SK-N-SH (cell line): ENCODE results near the gene ATXN7L2.

Experiments
- CHD2 ChIP-seq: fragments of 150-350 bp; IDR thresholded peaks from 2 replicates; pipeline ENCODE4 v1.6.1; 2018; ENCODE audit warnings: low read length; ENCODE audit not compliant: partially characterized antibody
- EP300 ChIP-seq, 2 experiments: IDR thresholded peaks; 2 replicates each; pipeline versions ENCODE4 v1.4.0 to v1.6.1; 2012; ENCODE audit warnings: borderline replicate concordance in 1 of 2, low read depth in 1 of 2, low read length in 1 of 2
- FOXM1 ChIP-seq: IDR thresholded peaks from 2 replicates; pipeline ENCODE4 v1.4.0; 2012; ENCODE audit warnings: low read depth, mild to moderate bottlenecking
- GATA2 ChIP-seq: sonication (generic); formaldehyde crosslinking; IDR thresholded peaks from 2 replicates; pipeline ENCODE4 v1.5.0; 2020; ENCODE audit warnings: mild to moderate bottlenecking, missing genetic modification reagents
- MXI1 ChIP-seq: IDR thresholded peaks from 2 replicates; pipeline ENCODE4 v1.6.1; 2012; ENCODE audit warnings: mild to moderate bottlenecking, low read depth, low read length, improper control_type of control experiment
- NFIC ChIP-seq: IDR thresholded peaks from 2 replicates; pipeline ENCODE4 v1.4.0; 2012; ENCODE audit warnings: borderline replicate concordance
- POLR2AphosphoS5 ChIP-seq: IDR thresholded peaks from 2 replicates; pipeline ENCODE4 v1.6.1; 2012; ENCODE audit warnings: low read depth, low read length
- SMC3 ChIP-seq: IDR thresholded peaks from 2 replicates; pipeline ENCODE4 v1.6.1; 2012; ENCODE audit warnings: low read depth, low read length, improper control_type of control experiment
- TAF1 ChIP-seq: IDR thresholded peaks from 2 replicates; pipeline ENCODE4 v1.6.1; 2012; ENCODE audit warnings: low read depth, mild to moderate bottlenecking, low read length, moderate library complexity, borderline replicate concordance
- TF ChIP-seq, protein P1 (sequence below): fragments of 200-600 bp; sonication (generic); IDR thresholded peaks from 2 replicates; pipeline ENCODE4 v1.6.1; 2017; ENCODE audit warnings: antibody characterized with exemption, mild to moderate bottlenecking, moderate library complexity

GRCh38 chr1:109488201-109488600 is 4.5 kb downstream of the ATXN7L2 start:
- TF ChIP-seq POLR2AphosphoS5 (no peak), FOXM1 (no peak), TAF1 (no peak), MXI1 (no peak), EP300 (IDR thresholded peaks at IDR 0.05; ENCODE audit: borderline replicate concordance in 1 of 2, low read depth in 1 of 2, low read length in 1 of 2) (no peak), GATA2 (no peak), SMC3 (no peak), NFIC (no peak), CHD2 (no peak)
- TF ChIP-seq, protein P1, sequence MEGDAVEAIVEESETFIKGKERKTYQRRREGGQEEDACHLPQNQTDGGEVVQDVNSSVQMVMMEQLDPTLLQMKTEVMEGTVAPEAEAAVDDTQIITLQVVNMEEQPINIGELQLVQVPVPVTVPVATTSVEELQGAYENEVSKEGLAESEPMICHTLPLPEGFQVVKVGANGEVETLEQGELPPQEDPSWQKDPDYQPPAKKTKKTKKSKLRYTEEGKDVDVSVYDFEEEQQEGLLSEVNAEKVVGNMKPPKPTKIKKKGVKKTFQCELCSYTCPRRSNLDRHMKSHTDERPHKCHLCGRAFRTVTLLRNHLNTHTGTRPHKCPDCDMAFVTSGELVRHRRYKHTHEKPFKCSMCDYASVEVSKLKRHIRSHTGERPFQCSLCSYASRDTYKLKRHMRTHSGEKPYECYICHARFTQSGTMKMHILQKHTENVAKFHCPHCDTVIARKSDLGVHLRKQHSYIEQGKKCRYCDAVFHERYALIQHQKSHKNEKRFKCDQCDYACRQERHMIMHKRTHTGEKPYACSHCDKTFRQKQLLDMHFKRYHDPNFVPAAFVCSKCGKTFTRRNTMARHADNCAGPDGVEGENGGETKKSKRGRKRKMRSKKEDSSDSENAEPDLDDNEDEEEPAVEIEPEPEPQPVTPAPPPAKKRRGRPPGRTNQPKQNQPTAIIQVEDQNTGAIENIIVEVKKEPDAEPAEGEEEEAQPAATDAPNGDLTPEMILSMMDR: 0 out of 2 replicates have a peak, but pooled peaks have one; percentile 7
